A549 (cell line): ENCODE measurements around the gene OGA. TPM values are rescaled to one million over a fixed set of nuclear protein-coding genes. Genes with fewer than 3 reads are reported as not detected.

Experiments
- ATAC-seq, 2 experiments: fragments of 200-7000 bp in 1 of 2; fragments of >200 bp in 1 of 2; cut with Nextera tagmentation in 1 of 2; cut with Tn5 transposase in 1 of 2; 3 replicates each; pipeline versions ENCODE4 v1.8.0 to v1.9.1; 2018 to 2020; ENCODE audit warnings: mild to moderate bottlenecking in 1 of 2, moderate library complexity in 1 of 2
- CTCF ChIA-PET: fragments of 300-600 bp; sonication (Branson Sonifier 250); formaldehyde crosslinking; extraction: SDS; loops from one replicate; lab custom pipeline; 2021; ENCODE audit warnings: antibody characterized with exemption, inconsistent platforms; lab: Yijun Ruan, JAX
- POLR2A ChIA-PET: fragments of 350-600 bp; formaldehyde crosslinking; extraction: SDS; loops from one replicate; lab custom pipeline; 2021; ENCODE audit warnings: antibody characterized with exemption, inconsistent platforms; lab: Yijun Ruan, JAX
- DNase-seq, 2 experiments: peaks; one replicate each; pipeline versions ENCODE4 v3.0.0 to v3.0.0-alpha.2; 2011 to 2016; ENCODE audit warnings: low read depth in 1 of 2, low spot score in 1 of 2
- FAIRE-seq: peaks from 2 replicates; lab custom pipeline; 2011; peaks lifted over from hg19 to GRCh38; lab: Jason Lieb, UNC
- H3K27ac ChIP-seq, 2 experiments: fragments of >200 bp; sonication (Bioruptor Twin); formaldehyde crosslinking; 3 replicates each; pipeline ENCODE4 v1.5.1; 2016 to 2017
- H3K4me1 ChIP-seq: fragments of >200 bp; sonication (Bioruptor Twin); formaldehyde crosslinking; 3 replicates; pipeline ENCODE4 v1.6.1; 2016
- H3K4me2 ChIP-seq: fragments of >200 bp; sonication (Bioruptor Twin); formaldehyde crosslinking; 3 replicates; pipeline ENCODE4 v1.6.1; 2016
- H3K4me3 ChIP-seq: fragments of >200 bp; sonication (Bioruptor Twin); formaldehyde crosslinking; 3 replicates; pipeline ENCODE4 v1.5.1; 2016
- H3K9me3 ChIP-seq: fragments of >200 bp; sonication (Bioruptor Twin); formaldehyde crosslinking; 3 replicates; pipeline ENCODE4 v1.6.1; 2016
- BHLHE40 ChIP-seq: IDR thresholded peaks from 2 replicates; pipeline ENCODE4 v1.6.1; 2012; ENCODE audit warnings: low read depth, low read length, inconsistent platforms
- CBX8 ChIP-seq: fragments of 200-600 bp; sonication (generic); IDR thresholded peaks from 2 replicates; pipeline ENCODE4 v1.6.1; 2016
- CEBPB ChIP-seq, 2 experiments: fragments of >200 bp in 1 of 2; sonication (Bioruptor Twin) in 1 of 2; formaldehyde crosslinking in 1 of 2; IDR thresholded peaks; 2 replicates each; pipeline ENCODE4 v1.6.1; 2012 to 2016
- CHD4 ChIP-seq: fragments of 200-600 bp; sonication (generic); IDR thresholded peaks from 2 replicates; pipeline ENCODE4 v1.6.1; 2016; ENCODE audit warnings: antibody characterized with exemption, mild to moderate bottlenecking, borderline replicate concordance
- EHMT2 ChIP-seq: fragments of 200-600 bp; sonication (generic); IDR thresholded peaks from 2 replicates; pipeline ENCODE4 v1.6.1; 2016; ENCODE audit warnings: antibody characterized with exemption, low read depth, mild to moderate bottlenecking, moderate library complexity
- ELK1 ChIP-seq: fragments of 150-350 bp; IDR thresholded peaks from 2 replicates; pipeline ENCODE4 v1.6.1; 2014; ENCODE audit warnings: low read depth, mild to moderate bottlenecking, low read length
- ESRRA ChIP-seq: fragments of 150-350 bp; IDR thresholded peaks from 2 replicates; pipeline ENCODE4 v1.6.1; 2014; ENCODE audit warnings: mild to moderate bottlenecking, low read length, borderline replicate concordance
- FOSL2 ChIP-seq, 2 experiments: fragments of 450-650 bp in 1 of 2; fragments of >200 bp in 1 of 2; sonication (Bioruptor Twin) in 1 of 2; formaldehyde crosslinking; IDR thresholded peaks; 2 replicates each; pipeline versions ENCODE4 v1.5.0 to v1.6.1; 2016 to 2020; ENCODE audit warnings: mild to moderate bottlenecking in 1 of 2, moderate library complexity in 1 of 2
- FOXS1 ChIP-seq: fragments of 250-450 bp; sonication (Bioruptor Pico); IDR thresholded peaks from 2 replicates; pipeline ENCODE4 v1.5.0; 2020; ENCODE audit warnings: mild to moderate bottlenecking, moderate library complexity
- HDAC2 ChIP-seq: fragments of 200-600 bp; sonication (generic); IDR thresholded peaks from 2 replicates; pipeline ENCODE4 v1.6.1; 2016
- HES2 ChIP-seq: fragments of >200 bp; sonication (Bioruptor Twin); formaldehyde crosslinking; IDR thresholded peaks from 2 replicates; pipeline ENCODE4 v1.6.1; 2016
- HEYL ChIP-seq: fragments of 250-450 bp; sonication (Bioruptor Pico); IDR thresholded peaks from 2 replicates; pipeline ENCODE4 v1.8.0; 2021; ENCODE audit warnings: mild to moderate bottlenecking, moderate library complexity
- HOXB5 ChIP-seq: fragments of 250-450 bp; sonication (Bioruptor Pico); IDR thresholded peaks from 2 replicates; pipeline ENCODE4 v1.5.0; 2020; ENCODE audit warnings: mild to moderate bottlenecking, moderate library complexity
- JUNB ChIP-seq: fragments of >200 bp; sonication (Bioruptor Twin); formaldehyde crosslinking; IDR thresholded peaks from 2 replicates; pipeline ENCODE4 v1.6.1; 2016
- KDM5A ChIP-seq: fragments of 200-600 bp; sonication (generic); IDR thresholded peaks from 2 replicates; pipeline ENCODE4 v1.6.1; 2016; ENCODE audit warnings: antibody characterized with exemption, mild to moderate bottlenecking
- MYC ChIP-seq: IDR thresholded peaks from 2 replicates; pipeline ENCODE4 v1.6.1; 2012; ENCODE audit warnings: mild to moderate bottlenecking, inconsistent platforms, low read length, improper control_type of control experiment, borderline replicate concordance
- NFE2L2 ChIP-seq: fragments of 150-350 bp; conservative IDR thresholded peaks from 2 replicates; pipeline ENCODE4 v1.6.1; 2014; ENCODE audit warnings: low read length
- NR3C1 ChIP-seq: fragments of >200 bp; sonication (Bioruptor Twin); formaldehyde crosslinking; IDR thresholded peaks from 3 replicates; pipeline ENCODE4 v1.6.1; 2017
- PBX3 ChIP-seq: IDR thresholded peaks from 2 replicates; pipeline ENCODE4 v1.6.1; 2012
- POLR2A ChIP-seq: IDR thresholded peaks from 2 replicates; pipeline ENCODE4 v1.6.1; 2012; ENCODE audit warnings: mild to moderate bottlenecking, low read length
- RCOR1 ChIP-seq: fragments of 150-350 bp; IDR thresholded peaks from 2 replicates; pipeline ENCODE4 v1.6.1; 2014; ENCODE audit warnings: antibody characterized with exemption, low read length, low read depth
- RFX5 ChIP-seq: fragments of 450-650 bp; IDR thresholded peaks from 2 replicates; pipeline ENCODE4 v1.7.1; 2014; ENCODE audit warnings: antibody characterized with exemption, mild to moderate bottlenecking, moderate library complexity
- RNF2 ChIP-seq: fragments of 200-600 bp; sonication (generic); IDR thresholded peaks from 2 replicates; pipeline ENCODE4 v1.6.1; 2016; ENCODE audit warnings: low read depth, mild to moderate bottlenecking, antibody characterized with exemption, moderate library complexity, borderline replicate concordance
- SREBF2 ChIP-seq: fragments of 450-650 bp; IDR thresholded peaks from 2 replicates; pipeline ENCODE4 v1.6.1; 2014; ENCODE audit warnings: mild to moderate bottlenecking, moderate library complexity
- TP53 ChIP-seq: fragments of 250-450 bp; sonication (Bioruptor Pico); IDR thresholded peaks from 2 replicates; pipeline ENCODE4 v1.5.0; 2021; ENCODE audit warnings: mild to moderate bottlenecking, moderate library complexity
- ZNF302 ChIP-seq: fragments of 250-450 bp; sonication (Bioruptor Pico); IDR thresholded peaks from 2 replicates; pipeline ENCODE4 v1.9.0; 2021; ENCODE audit warnings: inconsistent platforms, mild to moderate bottlenecking, moderate library complexity
- WGBS: methylation state at CpG from one replicate; pipeline ENCODE4 v1.1.6; 2017; ENCODE audit errors: missing lambda C conversion rate; 5-methylcytosine and 5-hydroxymethylcytosine counted together
- polyA plus RNA-seq, 4 experiments: library from polyadenylated mRNA; depleted of rRNA in 3 of 4; stranded (reverse); fragments of >200 nt; fragmentation: RNase III in 1 of 4; extraction: RNeasy Plus Mini Kit Qiagen cat#74134 plus additional on column Dnase treatment in 1 of 4; gene quantifications; 2 replicates in 3 of 4; 3 replicates in 1 of 4; pipeline ENCODE4 v1.2.3, GENCODE V29; 2011 to 2017
- TF ChIP-seq, protein P1 (sequence below): fragments of 450-650 bp; IDR thresholded peaks from 2 replicates; pipeline ENCODE4 v1.6.1; 2014; ENCODE audit warnings: antibody characterized with exemption
- TF ChIP-seq, protein P2 (sequence below): IDR thresholded peaks from 2 replicates; pipeline ENCODE4 v1.6.1; 2012

OGA gene
- polyA plus RNA-seq, 2 of the 4 experiments (the other 2 are of a cell fraction) = 40.3 to 79.1 TPM

GRCh38 chr10:101867931-101868330, 49.7 kb upstream of the OGA start (continued):
- TF ChIP-seq TP53 (CRISPR knock-in tag) (no peak), BHLHE40 (no peak), RFX5 (no peak), CBX8 (no peak), PBX3 (no peak), RCOR1 (no peak)

DNA sequence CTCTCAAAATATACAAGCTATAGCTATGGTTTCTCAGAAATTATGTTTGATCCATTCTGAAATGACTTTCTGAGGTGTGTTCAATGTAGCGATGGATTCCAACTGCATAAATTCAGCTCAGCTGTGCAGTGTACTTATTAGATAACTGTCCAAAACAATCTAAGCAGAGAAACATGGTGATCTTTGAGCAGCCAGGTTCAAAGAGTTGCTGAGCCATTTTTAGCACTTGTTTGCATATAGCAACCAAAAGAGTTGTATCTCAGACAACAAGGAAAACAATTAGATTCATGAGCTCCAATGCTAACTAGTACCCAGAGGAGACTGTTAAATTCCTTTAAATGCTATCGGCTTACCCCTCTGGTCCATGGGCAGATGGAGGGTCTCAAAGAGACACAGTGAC, 41.3 kb upstream of the OGA start:
- ChIA-PET POLR2A (no interaction called here), CTCF (interaction anchor here (1.1 to 8.4 kb wide), 9 partner anchors 9 to 151 kb away, joined by 3 to 71 read pairs (median 7); partner anchors contain the start of gene KCNIP2)
- no peak overlapping the region for H3K4me2 ChIP-seq
- peaks cover 16% of the 10 kb centered on the region for H3K9me3 ChIP-seq
- no peak for DNase-seq
- TF ChIP-seq ELK1 = no peak
- TF ChIP-seq EHMT2 = no peak
- no peak for TF ChIP-seq ZNF302
- no peak for TF ChIP-seq TP53 (CRISPR knock-in tag)
- no peak for TF ChIP-seq HES2
- no peak for TF ChIP-seq FOSL2 (IDR thresholded peaks at IDR 0.05)
- no peak for TF ChIP-seq FOSL2 (CRISPR knock-in tag; IDR thresholded peaks at IDR 0.05)
- TF ChIP-seq, protein P1, sequence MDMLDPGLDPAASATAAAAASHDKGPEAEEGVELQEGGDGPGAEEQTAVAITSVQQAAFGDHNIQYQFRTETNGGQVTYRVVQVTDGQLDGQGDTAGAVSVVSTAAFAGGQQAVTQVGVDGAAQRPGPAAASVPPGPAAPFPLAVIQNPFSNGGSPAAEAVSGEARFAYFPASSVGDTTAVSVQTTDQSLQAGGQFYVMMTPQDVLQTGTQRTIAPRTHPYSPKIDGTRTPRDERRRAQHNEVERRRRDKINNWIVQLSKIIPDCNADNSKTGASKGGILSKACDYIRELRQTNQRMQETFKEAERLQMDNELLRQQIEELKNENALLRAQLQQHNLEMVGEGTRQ = no peak
- TF ChIP-seq RFX5 = no peak
- TF ChIP-seq FOXS1 = no peak
- TF ChIP-seq PBX3 = no peak
- no peak for TF ChIP-seq CBX8
- TF ChIP-seq HOXB5 = no peak
- no peak for TF ChIP-seq KDM5A
- TF ChIP-seq MYC = no peak
- TF ChIP-seq NR3C1 = no peak
- no peak for TF ChIP-seq CEBPB (IDR thresholded peaks at IDR 0.05)
- no peak for FAIRE-seq
- WGBS = 94% methylated on average over 2 of the region's 2 CpGs
- H3K27ac ChIP-seq = no peak overlapping the region
- ATAC-seq = no peak
- H3K4me1 ChIP-seq = peaks cover 10% of the 10 kb centered on the region; the same call in 2 of the 3 replicates
- H3K4me3 ChIP-seq = no peak overlapping the region

- Histone ChIP-seq H3K4me1 (peaks cover 10% of the 10 kb centered on the region; the same call in 2 of the 3 replicates), H3K27ac (no peak overlapping the region), H3K4me2 (no peak overlapping the region), H3K9me3 (peaks cover 16% of the 10 kb centered on the region), H3K4me3 (no peak overlapping the region)
- ChIA-PET CTCF (interaction anchor here (0.6 to 8.4 kb wide), 11 partner anchors 10 to 151 kb away, joined by 3 to 71 read pairs (median 4); partner anchors contain the start of gene KCNIP2), POLR2A (no interaction called here)
- TF ChIP-seq RFX5 (no peak), RNF2 (no peak), SREBF2 (no peak), RCOR1 (no peak), JUNB (no peak), POLR2A (no peak), HDAC2 (no peak), FOSL2 (IDR thresholded peaks at IDR 0.05) (no peak), FOSL2 (CRISPR knock-in tag; IDR thresholded peaks at IDR 0.05) (no peak), NFE2L2 (no peak), ESRRA (no peak), HEYL (no peak), CHD4 (no peak)
- TF ChIP-seq, protein P2, sequence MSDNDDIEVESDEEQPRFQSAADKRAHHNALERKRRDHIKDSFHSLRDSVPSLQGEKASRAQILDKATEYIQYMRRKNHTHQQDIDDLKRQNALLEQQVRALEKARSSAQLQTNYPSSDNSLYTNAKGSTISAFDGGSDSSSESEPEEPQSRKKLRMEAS = no peak
- 70% methylated on average over 3 of the region's 3 CpGs for WGBS
- DNase-seq (no peak), FAIRE-seq (peak; percentile 80), ATAC-seq (no peak)
Observed at GRCh38 chr10:101858723-101859500, 40.7 kb upstream of the OGA start.
